HCT116 (cell line): ENCODE data around the gene ASAP3. TPM values are rescaled to one million over a fixed set of nuclear protein-coding genes. Genes with fewer than 3 reads are reported as not detected.
A peak's percentile ranks its signal among the peaks of the same experiment; 100 is the strongest.

Source experiments
- ATAC-seq: fragments of 200-7000 bp; cut with Tn5 transposase; 2 replicates; pipeline ENCODE4 v1.9.1; 2020; ENCODE audit warnings: mild to moderate bottlenecking, moderate library complexity
- BruUV-seq: library from RNA; stranded (reverse); fragments of 400-500 nt; replicated peaks from 2 replicates; lab custom pipeline; 2021; lab: Mats Ljungman, UMichigan
- CTCF ChIA-PET: fragments of 300-600 bp; sonication (Branson Sonifier 250); formaldehyde crosslinking; loops from one replicate; lab custom pipeline; 2021; ENCODE audit warnings: antibody characterized with exemption; lab: Charles Lee
- POLR2A ChIA-PET: fragments of 300-600, 350-600 bp; sonication (Branson Sonifier 250); formaldehyde crosslinking; loops from one replicate; lab custom pipeline; 2021; ENCODE audit warnings: antibody characterized with exemption; lab: Charles Lee
- RAD21 ChIA-PET, 2 experiments: fragments of 300-600 bp; sonication (Branson Sonifier 250); formaldehyde crosslinking; loops; one replicate each; lab custom pipeline; 2023; ENCODE audit warnings: low total read pairs in 2 of 2; ENCODE audit not compliant: uncharacterized antibody in 2 of 2, unreplicated experiment in 2 of 2, low non-redundant PET in 1 of 2; lab: Charles Lee
- DNase-seq: peaks from one replicate; pipeline ENCODE4 v3.0.0-alpha.2; 2010; ENCODE audit warnings: low read depth, low spot score
- H2AFZ ChIP-seq: fragments of 200-600 bp; shearing (Covaris generic), sonication (generic); 2 replicates; pipeline ENCODE4 v1.6.1; 2017; ENCODE audit warnings: low read depth, mixed run types, mixed read lengths, antibody characterized with exemption, low read length; ENCODE audit not compliant: poor library complexity, severe bottlenecking
- H3K27ac ChIP-seq: 2 replicates; pipeline ENCODE4 v1.5.1; 2012; ENCODE audit warnings: low read depth, low read length
- H3K27me3 ChIP-seq: fragments of 200-600 bp; sonication (generic); 2 replicates; pipeline ENCODE4 v1.6.1; 2016; ENCODE audit warnings: mixed run types, low read length, mixed read lengths; ENCODE audit not compliant: insufficient read depth
- H3K36me3 ChIP-seq, 2 experiments: fragments of 200-500 bp in 1 of 2; fragments of 200-600 bp in 1 of 2; sonication (Bioruptor generic) in 1 of 2; sonication (generic) in 1 of 2; 2 replicates each; pipeline versions ENCODE4 v1.5.1 to v1.6.1; 2014 to 2016; ENCODE audit warnings: low read length in 2 of 2, inconsistent platforms in 1 of 2, mixed read lengths in 1 of 2, mixed run types in 1 of 2; ENCODE audit not compliant: insufficient read depth in 2 of 2, control insufficient read depth in 1 of 2
- H3K4me1 ChIP-seq, 2 experiments: fragments of 200-600 bp in 1 of 2; sonication (generic) in 1 of 2; 2 replicates each; pipeline versions ENCODE4 v1.5.1 to v1.6.1; 2012 to 2017; ENCODE audit warnings: low read length in 2 of 2, inconsistent platforms in 1 of 2, mild to moderate bottlenecking in 1 of 2, mixed read lengths in 1 of 2, mixed run types in 1 of 2, moderate library complexity in 1 of 2; ENCODE audit not compliant: insufficient read depth in 2 of 2, control insufficient read depth in 1 of 2
- H3K4me2 ChIP-seq: fragments of 200-600 bp; sonication (generic); 2 replicates; pipeline ENCODE4 v1.6.1; 2017; ENCODE audit warnings: mixed run types, low read length, mixed read lengths
- H3K4me3 ChIP-seq, 2 experiments: fragments of 200-600 bp in 1 of 2; sonication (generic) in 1 of 2; replicated peaks in 1 of 2; 2 replicates each; pipeline ENCODE4 v1.5.1; 2011 to 2016; ENCODE audit warnings: low read length in 2 of 2, control low read depth in 1 of 2, low read depth in 1 of 2, mild to moderate bottlenecking in 1 of 2, mixed read lengths in 1 of 2, mixed run types in 1 of 2
- H3K79me2 ChIP-seq: fragments of 200-600 bp; sonication (generic); 2 replicates; pipeline ENCODE4 v1.6.1; 2017; ENCODE audit warnings: mild to moderate bottlenecking, mixed run types, low read length, moderate library complexity, mixed read lengths; ENCODE audit not compliant: insufficient read depth
- H3K9ac ChIP-seq: fragments of 200-600 bp; sonication (generic); 2 replicates; pipeline ENCODE4 v1.6.1; 2016; ENCODE audit warnings: low read length, mixed read lengths
- H3K9me2 ChIP-seq: fragments of 200-600 bp; sonication (generic), shearing (Covaris generic); 2 replicates; pipeline ENCODE4 v1.6.1; 2017; ENCODE audit warnings: mixed run types, mild to moderate bottlenecking, moderate library complexity; ENCODE audit not compliant: insufficient read depth
- H3K9me3 ChIP-seq, 2 experiments: fragments of 200-500 bp in 1 of 2; fragments of 200-600 bp in 1 of 2; sonication (Bioruptor generic) in 1 of 2; sonication (generic) in 1 of 2; 2 replicates each; pipeline ENCODE4 v1.6.1; 2014 to 2017; ENCODE audit warnings: low read length in 2 of 2, mixed read lengths in 2 of 2, inconsistent platforms in 1 of 2, low read depth in 1 of 2, mild to moderate bottlenecking in 1 of 2, mixed run types in 1 of 2, moderate library complexity in 1 of 2; ENCODE audit not compliant: control insufficient read depth in 1 of 2, insufficient read depth in 1 of 2
- H4K20me1 ChIP-seq: fragments of 200-600 bp; sonication (generic), shearing (Covaris generic); 2 replicates; pipeline ENCODE4 v1.6.1; 2017; ENCODE audit warnings: mixed run types, mild to moderate bottlenecking, moderate library complexity; ENCODE audit not compliant: insufficient read depth
- EGR1 ChIP-seq: IDR thresholded peaks from 2 replicates; pipeline ENCODE4 v1.6.1; 2012; ENCODE audit warnings: low read depth
- EZH2phosphoT487 ChIP-seq: fragments of 200-600 bp; IDR thresholded peaks from 2 replicates; pipeline ENCODE4 v1.6.1; 2018; ENCODE audit warnings: antibody characterized with exemption, borderline replicate concordance
- FOSL1 ChIP-seq: IDR thresholded peaks from 2 replicates; pipeline ENCODE4 v1.6.1; 2012; ENCODE audit warnings: low read depth
- JUND ChIP-seq: IDR thresholded peaks from 2 replicates; pipeline ENCODE4 v1.6.1; 2012
- POLR2A ChIP-seq: IDR thresholded peaks from 2 replicates; pipeline ENCODE4 v1.7.0; 2011; ENCODE audit warnings: borderline replicate concordance; ENCODE audit not compliant: insufficient read depth, insufficient read length; ENCODE audit errors: extremely low read depth
- POLR2AphosphoS5 ChIP-seq: IDR thresholded peaks from 2 replicates; pipeline ENCODE4 v1.6.1; 2011; ENCODE audit warnings: mild to moderate bottlenecking, low read depth, low read length, moderate library complexity
- SRF ChIP-seq: IDR thresholded peaks from 2 replicates; pipeline ENCODE4 v1.6.1; 2012; ENCODE audit warnings: low read depth
- YY1 ChIP-seq: IDR thresholded peaks from 2 replicates; pipeline ENCODE4 v1.6.1; 2011; ENCODE audit warnings: low read length, low read depth, moderate library complexity, mild to moderate bottlenecking; ENCODE audit not compliant: insufficient replicate concordance; ENCODE audit errors: extremely low read depth
- ZNF274 ChIP-seq: fragments of 200-500 bp; sonication (Bioruptor generic); IDR thresholded peaks from 2 replicates; pipeline ENCODE4 v1.6.1; 2014; ENCODE audit warnings: mild to moderate bottlenecking, low read depth, low read length, inconsistent platforms
- intact Hi-C: fragments of 100-400 bp; cut with micrococcal nuclease; formaldehyde crosslinking; loops from 2 replicates; pipeline ENCODE4 v1.10.0; 2022
- total RNA-seq: library from RNA; stranded (reverse); gene quantifications from one replicate; pipeline ENCODE4 v1.2.1, GENCODE V29; 2021; ENCODE audit not compliant: unreplicated experiment
- TF ChIP-seq, protein P1 (sequence below), 3 experiments: fragments of 200-600 bp in 1 of 3; sonication (generic) in 1 of 3; IDR thresholded peaks in 2 of 3; conservative IDR thresholded peaks in 1 of 3; 2 replicates each; pipeline ENCODE4 v1.5.1; 2012 to 2017; ENCODE audit warnings: low read depth in 2 of 3, low read length in 2 of 3, antibody characterized with exemption in 1 of 3, borderline replicate concordance in 1 of 3, control low read depth in 1 of 3, mild to moderate bottlenecking in 1 of 3, mixed read lengths in 1 of 3, mixed run types in 1 of 3, moderate library complexity in 1 of 3; ENCODE audit not compliant: insufficient read depth in 1 of 3

The ASAP3 gene
- total RNA-seq, 1 experiment from 2014 or later = 19.7 TPM

DNA sequence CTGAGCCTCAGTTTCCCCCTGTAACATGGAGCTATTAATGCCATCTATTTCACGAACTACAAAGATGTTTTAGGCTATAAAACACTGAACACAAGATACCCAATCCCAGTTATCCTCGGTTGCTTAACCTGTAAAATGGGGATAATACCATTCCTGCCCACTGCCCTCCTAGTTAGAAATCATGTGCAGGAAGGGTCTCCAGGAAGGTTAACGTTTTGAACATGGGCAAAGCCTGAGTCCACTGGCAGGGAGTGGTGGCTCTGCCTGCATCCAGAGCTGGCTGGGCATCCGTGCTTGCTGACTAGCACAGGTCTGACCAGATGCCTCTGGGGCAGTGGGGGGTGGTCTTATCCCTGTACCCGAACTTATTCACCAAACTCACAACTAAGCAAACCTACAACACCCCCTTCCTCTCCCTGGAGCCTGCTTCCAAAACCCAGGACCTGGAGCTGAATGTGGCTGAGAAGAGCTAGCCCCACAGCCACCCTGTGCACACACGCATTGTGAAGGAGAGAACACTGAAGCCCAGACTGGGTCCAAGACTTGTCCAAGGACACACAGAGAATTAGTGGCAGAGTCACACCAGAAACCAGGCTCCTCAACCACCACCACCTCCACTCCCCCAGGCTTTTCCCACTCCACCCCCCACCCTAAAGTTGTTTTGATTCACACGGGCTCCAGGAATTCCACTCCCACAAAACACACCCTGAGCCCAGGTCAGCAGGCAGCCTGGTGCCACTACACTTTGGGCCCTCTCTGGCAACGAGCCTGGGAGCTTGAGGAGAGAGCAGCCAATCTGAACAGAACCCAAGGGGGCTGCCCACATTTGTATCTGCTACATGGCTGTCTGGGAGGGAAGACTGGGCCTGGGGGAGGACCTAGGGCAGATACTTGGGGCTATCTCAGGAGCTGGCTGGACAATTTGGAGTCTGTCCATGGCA, 45.4 kb upstream of the ASAP3 start:
- Histone ChIP-seq H3K4me2 (peak overlapping the region; percentile 97), H3K9me2 (no peaks in the 10 kb centered on the region), H3K4me1 (peaks cover 60 to 93% of the 10 kb centered on the region in 2 experiments), H3K27ac (peak overlapping the region; percentile 80), H4K20me1 (no peaks in the 10 kb centered on the region), H3K79me2 (peaks cover 52% of the 10 kb centered on the region), H3K9ac (peak overlapping the region; percentile 91), H3K9me3 (no peaks in the 10 kb centered on the region), H2AFZ (no peak overlapping the region), H3K27me3 (no peaks in the 10 kb centered on the region), H3K36me3 (peaks cover 0 to 5% of the 10 kb centered on the region in 2 experiments; a peak in 1 of 4 replicates), H3K4me3 (peak overlapping the region; percentile 69 to 84)
- TSS peak; percentile 53 for BruUV-seq
- DNase-seq (no peak), ATAC-seq (no peak)
- intact Hi-C loops = loop anchor here (10.0 kb wide), 2 partner anchors 185 to 315 kb away; partner anchors contain the start of genes HNRNPR and HTR1D
- RAD21 ChIA-PET = interaction anchor here in 1 of 2 experiments (1.2 kb wide), 1 partner anchor 32 kb away, joined by 5 read pairs; no protein-coding TSS in a partner anchor
- POLR2A ChIA-PET = interaction anchor here (0.7 to 1.7 kb wide), 5 partner anchors 17 to 261 kb away, joined by 3 to 7 read pairs (median 4); partner anchors contain the start of gene LYPLA2
- no peak for TF ChIP-seq ZNF274
- no peak for TF ChIP-seq POLR2AphosphoS5
- TF ChIP-seq EZH2phosphoT487 = no peak
- TF ChIP-seq JUND = no peak
- no peak for TF ChIP-seq YY1
- TF ChIP-seq, protein P1, sequence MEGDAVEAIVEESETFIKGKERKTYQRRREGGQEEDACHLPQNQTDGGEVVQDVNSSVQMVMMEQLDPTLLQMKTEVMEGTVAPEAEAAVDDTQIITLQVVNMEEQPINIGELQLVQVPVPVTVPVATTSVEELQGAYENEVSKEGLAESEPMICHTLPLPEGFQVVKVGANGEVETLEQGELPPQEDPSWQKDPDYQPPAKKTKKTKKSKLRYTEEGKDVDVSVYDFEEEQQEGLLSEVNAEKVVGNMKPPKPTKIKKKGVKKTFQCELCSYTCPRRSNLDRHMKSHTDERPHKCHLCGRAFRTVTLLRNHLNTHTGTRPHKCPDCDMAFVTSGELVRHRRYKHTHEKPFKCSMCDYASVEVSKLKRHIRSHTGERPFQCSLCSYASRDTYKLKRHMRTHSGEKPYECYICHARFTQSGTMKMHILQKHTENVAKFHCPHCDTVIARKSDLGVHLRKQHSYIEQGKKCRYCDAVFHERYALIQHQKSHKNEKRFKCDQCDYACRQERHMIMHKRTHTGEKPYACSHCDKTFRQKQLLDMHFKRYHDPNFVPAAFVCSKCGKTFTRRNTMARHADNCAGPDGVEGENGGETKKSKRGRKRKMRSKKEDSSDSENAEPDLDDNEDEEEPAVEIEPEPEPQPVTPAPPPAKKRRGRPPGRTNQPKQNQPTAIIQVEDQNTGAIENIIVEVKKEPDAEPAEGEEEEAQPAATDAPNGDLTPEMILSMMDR (IDR thresholded peaks at IDR 0.05 in 2 of 3, conservative IDR thresholded peaks at IDR 0.05 in 1 of 3; ENCODE audit: borderline replicate concordance in 1 of 3, insufficient read depth in 1 of 3, low read depth in 2 of 3, low read length in 2 of 3) = no peak
- TF ChIP-seq SRF = no peak
- TF ChIP-seq FOSL1 = no peak
- TF ChIP-seq EGR1 = no peak
- TF ChIP-seq POLR2A = no peak
- CTCF ChIA-PET = interaction anchor here (0.5 to 5.3 kb wide), 5 partner anchors 29 to 220 kb away, joined by 3 to 48 read pairs (median 5); partner anchors contain the start of gene ID3
